ENCODE measurements around the gene LRRC34.
A peak's percentile ranks its signal among the peaks of the same experiment; 100 is the strongest.

Gene LRRC34

GRCh38 chr3:169813278-169813677, 574 bp upstream of the LRRC34 start:
- DNase-seq, result no peak

GRCh38 chr3:169811631-169812331, 923 bp downstream of the LRRC34 start:
- DNase-seq, result no peak

- no peak for DNase-seq
Observed at GRCh38 chr3:169809230-169809795, 3.4 kb downstream of the LRRC34 start.

- DNase-seq, result no peak
Observed at GRCh38 chr3:169804681-169805080, 8.0 kb downstream of the LRRC34 start.

GRCh38 chr3:169792359-169792758, 20.3 kb downstream of the LRRC34 start:
- DNase-seq, result no peak

- DNase-seq, result no peak
Observed at GRCh38 chr3:169790687-169791429, 21.8 kb downstream of the LRRC34 start.

GRCh38 chr3:169790219-169790618, 22.5 kb downstream of the LRRC34 start:
- DNase-seq, result no peak

GRCh38 chr3:169787791-169788190, 24.9 kb downstream of the LRRC34 start:
- no peak for DNase-seq

GRCh38 chr3:169787120-169787519, 25.6 kb downstream of the LRRC34 start:
- DNase-seq, result no peak

GRCh38 chr3:169781209-169781855, 31.4 kb downstream of the LRRC34 start:
- no peak for DNase-seq

GRCh38 chr3:169780742-169781141, 32.0 kb downstream of the LRRC34 start:
- DNase-seq, result no peak

- no peak for DNase-seq
Observed at GRCh38 chr3:169777822-169778221, 34.9 kb downstream of the LRRC34 start.

- no peak for DNase-seq
Observed at GRCh38 chr3:169774186-169774585, 38.5 kb downstream of the LRRC34 start.

- peak; percentile 90 for DNase-seq
Observed at GRCh38 chr3:169772897-169773816, 39.5 kb downstream of the LRRC34 start, which contains the start of gene MYNN. Gene MYNN (plus strand): TSS chr3:169773396. CDS start chr3:169774296, 900 bp downstream.

- DNase-seq, result peak; percentile 62
Observed at GRCh38 chr3:169772305-169772896, 40.3 kb downstream of the LRRC34 start.

GRCh38 chr3:169771497-169772304, 41.0 kb downstream of the LRRC34 start:
- DNase-seq, result peak; percentile 52

GRCh38 chr3:169769287-169770181, 43.2 kb downstream of the LRRC34 start, which contains the start of gene ACTRT3:
Gene ACTRT3 (minus strand): TSS chr3:169769561. CDS start chr3:169769520, 41 bp downstream.
- peak; percentile 58 for DNase-seq

- DNase-seq, result peak; percentile 87
Observed at GRCh38 chr3:169764882-169765612, 47.7 kb downstream of the LRRC34 start, which contains the start of gene TERC. Gene TERC (minus strand): TSS chr3:169765060.
